DOHH2 (cell line): ENCODE results near the gene MACROD2.

ENCODE experiments used
- EZH2phosphoT487 ChIP-seq: fragments of 200-600 bp; sonication (generic); IDR thresholded peaks from 2 replicates; pipeline ENCODE4 v1.6.1; 2017; ENCODE audit warnings: borderline replicate concordance, mild to moderate bottlenecking, antibody characterized with exemption, low read length, moderate library complexity, mixed read lengths
- TF ChIP-seq, protein P1 (sequence below): fragments of 200-600 bp; sonication (generic); IDR thresholded peaks from one replicate; pipeline ENCODE4 v1.5.1; 2014; ENCODE audit warnings: antibody characterized with exemption, mild to moderate bottlenecking, low read depth, low read length; ENCODE audit not compliant: poor library complexity, severe bottlenecking

DNA sequence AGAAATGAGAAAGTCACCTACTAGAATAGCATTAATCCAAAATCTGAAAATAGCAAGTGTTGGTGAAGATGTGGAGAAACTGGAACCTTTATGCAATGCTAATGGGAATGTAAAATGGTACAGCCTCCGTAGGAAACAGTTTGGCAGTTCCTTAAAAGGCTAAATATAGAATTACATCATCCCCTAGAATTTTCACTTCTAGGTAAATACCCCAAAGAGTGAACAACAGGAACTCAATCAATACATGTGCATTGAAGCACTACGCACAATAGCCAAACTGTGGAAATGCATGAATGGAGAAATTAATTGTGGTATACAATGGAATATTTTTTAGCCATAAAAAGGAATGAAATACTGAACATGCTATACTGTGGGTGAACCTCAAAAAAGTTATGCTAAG is 1324.1 kb downstream of the MACROD2 start:
- TF ChIP-seq, protein P1, sequence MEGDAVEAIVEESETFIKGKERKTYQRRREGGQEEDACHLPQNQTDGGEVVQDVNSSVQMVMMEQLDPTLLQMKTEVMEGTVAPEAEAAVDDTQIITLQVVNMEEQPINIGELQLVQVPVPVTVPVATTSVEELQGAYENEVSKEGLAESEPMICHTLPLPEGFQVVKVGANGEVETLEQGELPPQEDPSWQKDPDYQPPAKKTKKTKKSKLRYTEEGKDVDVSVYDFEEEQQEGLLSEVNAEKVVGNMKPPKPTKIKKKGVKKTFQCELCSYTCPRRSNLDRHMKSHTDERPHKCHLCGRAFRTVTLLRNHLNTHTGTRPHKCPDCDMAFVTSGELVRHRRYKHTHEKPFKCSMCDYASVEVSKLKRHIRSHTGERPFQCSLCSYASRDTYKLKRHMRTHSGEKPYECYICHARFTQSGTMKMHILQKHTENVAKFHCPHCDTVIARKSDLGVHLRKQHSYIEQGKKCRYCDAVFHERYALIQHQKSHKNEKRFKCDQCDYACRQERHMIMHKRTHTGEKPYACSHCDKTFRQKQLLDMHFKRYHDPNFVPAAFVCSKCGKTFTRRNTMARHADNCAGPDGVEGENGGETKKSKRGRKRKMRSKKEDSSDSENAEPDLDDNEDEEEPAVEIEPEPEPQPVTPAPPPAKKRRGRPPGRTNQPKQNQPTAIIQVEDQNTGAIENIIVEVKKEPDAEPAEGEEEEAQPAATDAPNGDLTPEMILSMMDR, result no peak
- no peak for TF ChIP-seq EZH2phosphoT487
